Activated CD4-positive, alpha-beta T cell treated with anti-CD3 and anti-CD28 coated beads, Interleukin-2, amount 10 ng/mL, durations not matched to agents 24 days and 14 days (primary cell): ENCODE results near the gene ATP5F1C. TPM values are rescaled to one million over a fixed set of nuclear protein-coding genes. Genes with fewer than 3 reads are reported as not detected.
"Not testable (repeated sequence)": the region's sequence is repeated elsewhere in the genome, so short reads cannot be mapped to it uniquely, and the experiment has no call there.

Source experiments
- DNase-seq: peaks from one replicate; pipeline ENCODE4 v3.0.0; 2022
- H3K27ac Mint-ChIP-seq: one replicate; pipeline ENCODE4 v1.8.0; 2022; ENCODE audit warnings: mild to moderate bottlenecking, mixed read lengths
- H3K27me3 Mint-ChIP-seq: one replicate; pipeline ENCODE4 v1.8.0; 2022; ENCODE audit warnings: mixed read lengths
- H3K36me3 Mint-ChIP-seq: one replicate; pipeline ENCODE4 v1.8.0; 2022; ENCODE audit warnings: low read depth, mild to moderate bottlenecking, mixed read lengths
- H3K4me1 Mint-ChIP-seq: one replicate; pipeline ENCODE4 v1.8.0; 2021; ENCODE audit warnings: mixed read lengths
- H3K4me3 Mint-ChIP-seq: one replicate; pipeline ENCODE4 v1.8.0; 2022; ENCODE audit warnings: mild to moderate bottlenecking, moderate library complexity, mixed read lengths
- H3K9me3 Mint-ChIP-seq: one replicate; pipeline ENCODE4 v1.8.0; 2021; ENCODE audit warnings: mixed read lengths
- intact Hi-C: fragments of 100-400 bp; cut with micrococcal nuclease; formaldehyde crosslinking; loops from one replicate; pipeline ENCODE4 v1.15.1; 2023
- total RNA-seq: library from RNA; stranded (reverse); gene quantifications from 2 replicates; pipeline ENCODE4 v1.2.3, GENCODE V29; 2022

The ATP5F1C gene
- 332 and 369 TPM in 2 replicates for total RNA-seq

- DNase-seq: peak; percentile 99
- intact Hi-C loops: loop anchor here (1.0 kb wide), 1 partner anchor 30 kb away; the partner anchor contains the start of gene TAF3
- H3K36me3 Mint-ChIP-seq: peaks cover 34% of the 10 kb centered on the region
- no peak within 1 kb of the TSS for H3K27ac Mint-ChIP-seq
- no peaks in the 10 kb centered on the region for H3K27me3 Mint-ChIP-seq
- no peak within 1 kb of the TSS for H3K4me3 Mint-ChIP-seq
- H3K9me3 Mint-ChIP-seq: no peaks in the 10 kb centered on the region
- H3K4me1 Mint-ChIP-seq: peaks cover 34% of the 10 kb centered on the region
Observed at GRCh38 chr10:7787857-7788638, at the start of gene ATP5F1C, which contains the start of gene KIN. Gene ATP5F1C, plus strand, starts transcription at chr10:7788177. Its CDS starts 31 bp downstream, at chr10:7788208. Gene KIN, minus strand, starts transcription at chr10:7787993. Its CDS starts 60 bp downstream, at chr10:7787933.

DNA sequence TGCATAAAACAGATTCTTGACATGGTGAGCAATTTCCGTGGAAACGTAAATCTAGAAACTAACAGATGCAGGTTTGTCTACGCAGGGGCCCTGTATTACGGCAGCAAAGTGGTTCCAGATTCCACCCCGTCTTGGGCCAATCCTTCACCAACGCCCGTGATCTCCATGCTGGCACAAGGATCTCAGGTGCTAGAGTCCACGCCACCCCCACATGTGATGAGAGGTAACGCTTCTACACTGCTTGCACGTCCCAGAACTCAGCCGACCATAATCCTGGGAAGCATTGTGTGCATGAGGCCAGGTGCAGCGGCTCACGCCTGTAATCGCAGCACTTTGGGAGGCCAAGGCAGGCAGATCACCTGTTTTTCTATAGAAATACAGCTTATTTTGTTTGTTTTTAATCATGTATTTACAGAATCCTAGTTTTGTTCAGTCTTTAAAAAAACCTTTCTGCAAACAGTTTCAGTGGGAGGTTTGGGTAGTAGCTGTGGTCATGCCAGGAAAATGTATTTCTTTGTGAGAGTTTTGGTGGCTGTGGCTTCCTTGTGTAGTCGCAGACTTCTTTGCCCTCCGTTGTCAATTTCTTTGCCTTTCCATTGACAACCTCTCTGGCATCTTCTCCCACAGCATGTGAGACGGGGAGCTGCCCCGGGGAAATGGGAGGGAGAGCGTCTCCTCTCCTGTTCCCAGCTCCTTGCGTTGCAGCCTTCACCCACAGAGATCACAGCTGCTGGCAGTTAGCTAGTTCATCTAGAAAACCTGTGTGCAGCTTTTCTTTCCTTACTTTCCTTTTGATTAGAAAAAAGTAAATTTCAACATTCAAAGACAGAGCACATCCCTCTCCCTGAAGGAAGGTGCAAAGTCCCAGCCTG is 49.2 kb upstream of the ATP5F1C start:
- H3K36me3 Mint-ChIP-seq: no peaks in the 10 kb centered on the region
- no peak overlapping the region for H3K4me3 Mint-ChIP-seq
- peaks cover 2% of the 10 kb centered on the region for H3K27me3 Mint-ChIP-seq
- no peaks in the 10 kb centered on the region for H3K4me1 Mint-ChIP-seq
- DNase-seq: no peak
- intact Hi-C loops: no loop called here
- no peak overlapping the region for H3K27ac Mint-ChIP-seq
- no peaks in the 10 kb centered on the region for H3K9me3 Mint-ChIP-seq

GRCh38 chr10:7744307-7744706 is 43.7 kb upstream of the ATP5F1C start:
- H3K27ac Mint-ChIP-seq: no peak overlapping the region
- no peak overlapping the region for H3K4me3 Mint-ChIP-seq
- H3K9me3 Mint-ChIP-seq: no peaks in the 10 kb centered on the region
- H3K4me1 Mint-ChIP-seq: no peaks in the 10 kb centered on the region
- intact Hi-C loops: no loop called here
- H3K36me3 Mint-ChIP-seq: no peaks in the 10 kb centered on the region
- peaks cover 2% of the 10 kb centered on the region for H3K27me3 Mint-ChIP-seq
- DNase-seq: no peak

DNA sequence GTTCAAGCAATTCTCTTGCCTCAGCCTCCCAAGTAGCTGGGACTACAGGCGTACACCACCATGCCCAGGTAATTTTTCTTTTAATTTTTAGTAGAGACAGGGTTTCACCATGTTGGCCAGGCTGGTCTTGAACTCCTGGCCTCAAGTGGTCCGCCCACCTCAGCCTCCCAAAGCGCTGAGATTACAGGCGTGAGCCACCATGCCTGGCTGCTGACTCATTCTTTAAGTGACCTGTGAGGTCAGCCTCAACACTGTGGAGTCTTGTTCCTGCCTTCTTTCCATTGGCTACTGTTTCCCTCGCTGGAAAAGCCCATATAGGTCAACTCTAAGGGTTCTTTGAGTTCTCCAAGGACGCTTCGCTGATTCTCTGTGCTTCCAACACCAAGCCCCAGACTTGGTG is 39.3 kb upstream of the ATP5F1C start:
- H3K4me3 Mint-ChIP-seq, H3K27me3 Mint-ChIP-seq, H3K4me1 Mint-ChIP-seq, DNase-seq, H3K27ac Mint-ChIP-seq, H3K9me3 Mint-ChIP-seq, intact Hi-C loops: not testable (repeated sequence)
- H3K36me3 Mint-ChIP-seq: peaks cover 21% of the 10 kb centered on the region

GRCh38 chr10:7750222-7750621 is 37.8 kb upstream of the ATP5F1C start:
- no peak for DNase-seq
- Mint-ChIP-seq H3K4me3 (no peak overlapping the region), H3K36me3 (peaks cover 29% of the 10 kb centered on the region), H3K4me1 (no peaks in the 10 kb centered on the region), H3K27ac (no peak overlapping the region), H3K9me3 (no peaks in the 10 kb centered on the region), H3K27me3 (no peaks in the 10 kb centered on the region)
- intact Hi-C loops: no loop called here

GRCh38 chr10:7752251-7752650 is 35.7 kb upstream of the ATP5F1C start:
- Mint-ChIP-seq H3K27ac (no peak overlapping the region), H3K4me1 (no peaks in the 10 kb centered on the region), H3K4me3 (no peak overlapping the region), H3K9me3 (no peaks in the 10 kb centered on the region), H3K27me3 (no peaks in the 10 kb centered on the region), H3K36me3 (peaks cover 33% of the 10 kb centered on the region)
- intact Hi-C loops: no loop called here
- DNase-seq: no peak

- H3K9me3 Mint-ChIP-seq: no peaks in the 10 kb centered on the region
- H3K4me1 Mint-ChIP-seq: no peaks in the 10 kb centered on the region
- H3K27ac Mint-ChIP-seq: no peak overlapping the region
- H3K36me3 Mint-ChIP-seq: peaks cover 46% of the 10 kb centered on the region
- no peak overlapping the region for H3K4me3 Mint-ChIP-seq
- intact Hi-C loops: no loop called here
- no peak for DNase-seq
- no peaks in the 10 kb centered on the region for H3K27me3 Mint-ChIP-seq
Observed at GRCh38 chr10:7755103-7755502, 32.9 kb upstream of the ATP5F1C start.

DNA sequence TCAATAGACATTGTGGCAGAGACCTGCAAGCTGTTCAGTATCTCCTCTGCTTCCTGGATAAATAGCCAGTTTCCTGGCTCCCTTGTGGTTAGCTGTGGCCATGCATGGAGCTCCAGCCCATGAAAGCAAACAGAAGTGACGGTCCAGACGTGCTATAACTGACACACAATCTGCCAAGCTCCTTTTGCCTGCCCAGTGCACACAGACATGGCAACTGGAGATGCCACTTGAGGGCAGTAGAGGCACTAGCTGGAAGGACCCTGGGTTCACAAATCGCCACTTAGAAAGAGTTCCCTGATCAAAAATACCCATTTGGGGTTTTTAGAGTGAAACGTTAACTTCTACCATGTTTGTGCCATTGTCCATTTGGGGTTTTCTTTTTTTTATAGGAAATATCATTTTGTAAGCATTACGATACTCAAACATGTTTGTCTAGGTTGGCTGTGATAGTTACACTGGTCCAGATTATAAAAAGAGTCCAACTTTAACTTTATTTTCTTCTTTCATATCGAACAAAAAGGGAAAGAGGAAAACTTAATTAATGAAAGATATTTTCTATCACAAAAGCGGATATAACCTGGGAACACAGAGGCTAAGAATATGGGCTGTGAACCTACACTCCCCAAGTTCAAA is 31.5 kb upstream of the ATP5F1C start:
- no peaks in the 10 kb centered on the region for H3K27me3 Mint-ChIP-seq
- no peaks in the 10 kb centered on the region for H3K4me1 Mint-ChIP-seq
- intact Hi-C loops: no loop called here
- H3K36me3 Mint-ChIP-seq: peaks cover 53% of the 10 kb centered on the region
- no peak overlapping the region for H3K4me3 Mint-ChIP-seq
- DNase-seq: peak; percentile 68
- H3K27ac Mint-ChIP-seq: no peak overlapping the region
- H3K9me3 Mint-ChIP-seq: no peaks in the 10 kb centered on the region

- H3K27me3 Mint-ChIP-seq: no peaks in the 10 kb centered on the region
- intact Hi-C loops: no loop called here
- no peak for DNase-seq
- H3K27ac Mint-ChIP-seq: no peak overlapping the region
- no peaks in the 10 kb centered on the region for H3K9me3 Mint-ChIP-seq
- no peak overlapping the region for H3K4me3 Mint-ChIP-seq
- peaks cover 57% of the 10 kb centered on the region for H3K36me3 Mint-ChIP-seq
- H3K4me1 Mint-ChIP-seq: no peaks in the 10 kb centered on the region
Observed at GRCh38 chr10:7763929-7764328, 24.0 kb upstream of the ATP5F1C start.

DNA sequence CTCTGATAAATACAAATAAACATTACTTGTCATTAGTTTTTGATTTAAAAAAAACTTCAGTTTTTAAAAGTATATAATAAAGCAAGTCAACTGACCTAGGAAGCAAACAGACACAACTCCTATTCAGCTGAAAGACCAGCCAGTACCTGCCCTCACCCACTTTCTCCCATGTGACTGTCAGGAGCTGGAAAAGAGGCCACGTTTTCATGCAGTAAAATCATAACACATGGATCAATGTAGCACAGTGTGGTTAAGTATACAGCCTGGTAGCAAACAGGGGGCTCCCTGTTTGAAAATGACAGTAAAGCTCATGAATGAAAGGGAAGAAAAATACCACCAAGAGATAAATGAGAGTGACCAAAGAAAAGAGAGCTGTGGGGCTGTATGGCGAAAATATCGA is 21.7 kb upstream of the ATP5F1C start:
- intact Hi-C loops: no loop called here
- H3K36me3 Mint-ChIP-seq: peaks cover 47% of the 10 kb centered on the region

GRCh38 chr10:7767209-7767608 is 20.8 kb upstream of the ATP5F1C start:
- H3K9me3 Mint-ChIP-seq: no peaks in the 10 kb centered on the region
- H3K36me3 Mint-ChIP-seq: peaks cover 47% of the 10 kb centered on the region
- H3K4me1 Mint-ChIP-seq: no peaks in the 10 kb centered on the region
- intact Hi-C loops: no loop called here
- no peak for DNase-seq
- H3K27ac Mint-ChIP-seq: no peak overlapping the region
- no peaks in the 10 kb centered on the region for H3K27me3 Mint-ChIP-seq
- no peak overlapping the region for H3K4me3 Mint-ChIP-seq

More for the DNA sequence above, 21.7 kb upstream of the ATP5F1C start:
- no peaks in the 10 kb centered on the region for H3K27me3 Mint-ChIP-seq
- no peak overlapping the region for H3K4me3 Mint-ChIP-seq
- H3K27ac Mint-ChIP-seq: no peak overlapping the region
- H3K9me3 Mint-ChIP-seq: no peaks in the 10 kb centered on the region
- DNase-seq: no peak
- H3K4me1 Mint-ChIP-seq: no peaks in the 10 kb centered on the region

- H3K27ac Mint-ChIP-seq: no peak overlapping the region
- intact Hi-C loops: no loop called here
- no peaks in the 10 kb centered on the region for H3K27me3 Mint-ChIP-seq
- H3K4me1 Mint-ChIP-seq: no peaks in the 10 kb centered on the region
- H3K36me3 Mint-ChIP-seq: peaks cover 44% of the 10 kb centered on the region
- H3K9me3 Mint-ChIP-seq: no peaks in the 10 kb centered on the region
- H3K4me3 Mint-ChIP-seq: no peak overlapping the region
- no peak for DNase-seq
Observed at GRCh38 chr10:7768417-7768816, 19.6 kb upstream of the ATP5F1C start.

- intact Hi-C loops: no loop called here
- Mint-ChIP-seq H3K27ac (no peak overlapping the region), H3K4me3 (no peak overlapping the region), H3K9me3 (no peaks in the 10 kb centered on the region), H3K27me3 (no peaks in the 10 kb centered on the region), H3K36me3 (peaks cover 42% of the 10 kb centered on the region), H3K4me1 (no peaks in the 10 kb centered on the region)
- no peak for DNase-seq
Observed at GRCh38 chr10:7773845-7774801, 13.9 kb upstream of the ATP5F1C start.
